CD4-positive, alpha-beta T cell (primary cell): ENCODE measurements around the gene C16orf46. TPM values are rescaled to one million over a fixed set of nuclear protein-coding genes. Genes with fewer than 3 reads are reported as not detected.

Experiments
- ATAC-seq: fragments of 200-7000 bp; cut with Tn5 transposase; one replicate; pipeline ENCODE4 v1.10.0; 2022; ENCODE audit warnings: mild to moderate bottlenecking; ENCODE audit not compliant: poor library complexity
- CTCF ChIA-PET: fragments of 350-600 bp; sonication (Branson Sonifier 250); formaldehyde crosslinking; loops from one replicate; lab custom pipeline; 2021; ENCODE audit warnings: antibody characterized with exemption, inconsistent platforms; lab: Charles Lee
- POLR2A ChIA-PET: fragments of 350-600 bp; sonication (Branson Sonifier 250); formaldehyde crosslinking; loops from one replicate; lab custom pipeline; 2021; ENCODE audit warnings: antibody characterized with exemption, inconsistent platforms; lab: Charles Lee
- DNase-seq, 14 experiments: peaks; one replicate each; pipeline ENCODE4 v3.0.0-alpha.2; 2013 to 2020; ENCODE audit warnings: mixed read lengths in 2 of 14
- H3K27ac ChIP-seq, 2 donors: one replicate each; pipeline versions ENCODE4 v1.5.1 to v1.7.0; 2013; ENCODE audit warnings: low read length in 2 of 2, low read depth in 1 of 2, mild to moderate bottlenecking in 1 of 2
- H3K27me3 ChIP-seq, 2 experiments: 1 replicate in 1 of 2; 2 replicates in 1 of 2; pipeline versions ENCODE4 v1.6.1 to v1.7.0; 2013; ENCODE audit warnings: low read length in 2 of 2, control low read depth in 1 of 2, mild to moderate bottlenecking in 1 of 2, moderate library complexity in 1 of 2; ENCODE audit not compliant: insufficient read depth in 2 of 2, control insufficient read depth in 1 of 2
- H3K36me3 ChIP-seq: one replicate; pipeline ENCODE4 v1.6.1; 2013; ENCODE audit warnings: low read length, control low read depth; ENCODE audit not compliant: insufficient read depth
- H3K4me1 ChIP-seq: one replicate; pipeline ENCODE4 v1.6.1; 2013; ENCODE audit warnings: low read length, control low read depth; ENCODE audit not compliant: insufficient read depth
- H3K4me3 ChIP-seq: one replicate; pipeline ENCODE4 v1.5.1; 2013; ENCODE audit warnings: mild to moderate bottlenecking, low read length, moderate library complexity
- H3K9me3 ChIP-seq, 2 experiments: 1 replicate in 1 of 2; 2 replicates in 1 of 2; pipeline versions ENCODE4 v1.6.1 to v1.7.0; 2013; ENCODE audit warnings: low read length in 2 of 2, mild to moderate bottlenecking in 2 of 2, control low read depth in 1 of 2, moderate library complexity in 1 of 2; ENCODE audit not compliant: control insufficient read depth in 1 of 2, insufficient read depth in 1 of 2
- H3K27ac Mint-ChIP-seq: one replicate; pipeline ENCODE4 v1.8.0; 2020; ENCODE audit warnings: mixed read lengths
- H3K27me3 Mint-ChIP-seq: one replicate; pipeline ENCODE4 v1.8.0; 2021; ENCODE audit warnings: mixed read lengths
- H3K36me3 Mint-ChIP-seq: one replicate; pipeline ENCODE4 v1.8.0; 2021; ENCODE audit warnings: low read depth, mixed read lengths
- H3K4me1 Mint-ChIP-seq: one replicate; pipeline ENCODE4 v1.8.0; 2021; ENCODE audit warnings: low read depth, mixed read lengths
- H3K4me3 Mint-ChIP-seq: one replicate; pipeline ENCODE4 v1.8.0; 2020; ENCODE audit warnings: mild to moderate bottlenecking, mixed read lengths
- H3K9me3 Mint-ChIP-seq: one replicate; pipeline ENCODE4 v1.8.0; 2020; ENCODE audit warnings: mixed read lengths
- CTCF ChIP-seq: fragments of 200-600 bp; IDR thresholded peaks from one replicate; pipeline ENCODE4 v1.8.0; 2022; ENCODE audit warnings: antibody characterized with exemption, mild to moderate bottlenecking
- intact Hi-C, 2 experiments: fragments of 100-400 bp; cut with DNase I in 1 of 2; cut with micrococcal nuclease in 1 of 2; formaldehyde crosslinking; loops; one replicate each; pipeline versions ENCODE4 v1.15.1 to v1.9.0; 2023 to 2025; cut with DNase I, micrococcal nuclease
- total RNA-seq, 174 experiments: library from RNA in 2 of 174; stranded (reverse) in 2 of 174; gene quantifications; one replicate each; pipeline ENCODE4 v1.2.3 and lab custom pipeline; 2021 to 2026

Gene C16orf46
- total RNA-seq, 2 experiments from 2014 or later: 0.55 TPM; not detected in 1

GRCh38 chr16:81035398-81035974 is 41.6 kb downstream of the C16orf46 start, which contains the start of gene ATMIN:
ATMIN (plus strand) TSS chr16:81035842; CDS start chr16:81035871, 29 bp downstream.
- Mint-ChIP-seq H3K27ac (peak within 1 kb of the TSS; percentile 73), H3K4me1 (peaks cover 40% of the 10 kb centered on the region), H3K9me3 (no peaks in the 10 kb centered on the region), H3K36me3 (peaks cover 19% of the 10 kb centered on the region), H3K27me3 (no peaks in the 10 kb centered on the region), H3K4me3 (peak within 1 kb of the TSS; percentile 90)
- Histone ChIP-seq H3K4me1 (peaks cover 30% of the 10 kb centered on the region), H3K36me3 (peaks cover 3% of the 10 kb centered on the region), H3K27me3 (no peaks in the 10 kb centered on the region), H3K27ac (no peak within 1 kb of the TSS), H3K4me3 (peak within 1 kb of the TSS; percentile 57), H3K9me3 (no peaks in the 10 kb centered on the region)
- POLR2A ChIA-PET: interaction anchor here (0.6 to 3.6 kb wide), 13 partner anchors 9 to 702 kb away, joined by 3 to 51 read pairs (median 4); partner anchors contain the start of genes C16orf46, CENPN, CMC2 and GAN
- ATAC-seq: peak; percentile 94
- intact Hi-C loops: loop anchor here (1.0 to 10.0 kb wide), 8 partner anchors 28 to 1139 kb away; partner anchors contain the start of genes GCSH (in 2 of the 2), CENPN (in 1 of the 2), GAN (in 1 of the 2) and MPHOSPH6 (in 1 of the 2)
- CTCF ChIA-PET: interaction anchor here (0.6 to 8.0 kb wide), 23 partner anchors 10 to 494 kb away, joined by 3 to 80 read pairs (median 4); partner anchors contain the start of genes C16orf46, CENPN, CMC2 and GCSH
- DNase-seq: peak; percentile 78 to 96 (median 88)
- peak; percentile 84 for TF ChIP-seq CTCF

GRCh38 chr16:81029930-81030604 is 47.0 kb downstream of the C16orf46 start:
- DNase-seq: no peak
- intact Hi-C loops: loop anchor here in 1 of 2 experiments (10.0 kb wide), 3 partner anchors 175 to 1145 kb away; partner anchors contain the start of genes GAN and MPHOSPH6
- no peak for TF ChIP-seq CTCF
- no peaks in the 10 kb centered on the region for H3K27me3 ChIP-seq
- Mint-ChIP-seq H3K4me1 (peaks cover under 1% of the 10 kb centered on the region), H3K9me3 (no peaks in the 10 kb centered on the region), H3K27me3 (no peaks in the 10 kb centered on the region), H3K36me3 (no peaks in the 10 kb centered on the region), H3K4me3 (no peak overlapping the region), H3K27ac (no peak overlapping the region)
- POLR2A ChIA-PET: no interaction called here
- no peak for ATAC-seq
- H3K27ac ChIP-seq: no peak overlapping the region
- H3K36me3 ChIP-seq: no peaks in the 10 kb centered on the region
- no peaks in the 10 kb centered on the region for H3K4me1 ChIP-seq
- CTCF ChIA-PET: no interaction called here
- no peak overlapping the region for H3K4me3 ChIP-seq
- H3K9me3 ChIP-seq: no peaks in the 10 kb centered on the region

GRCh38 chr16:81026429-81026828 is 50.6 kb downstream of the C16orf46 start:
- ChIA-PET CTCF (no interaction called here), POLR2A (no interaction called here)
- intact Hi-C loops: no loop called here
- ATAC-seq (no peak), DNase-seq (no peak)
- H3K9me3 ChIP-seq: no peaks in the 10 kb centered on the region
- no peaks in the 10 kb centered on the region for H3K4me1 Mint-ChIP-seq
- H3K36me3 Mint-ChIP-seq: peaks cover 7% of the 10 kb centered on the region
- H3K4me3 ChIP-seq: no peak overlapping the region
- H3K27ac Mint-ChIP-seq: no peak overlapping the region
- H3K27me3 ChIP-seq: no peaks in the 10 kb centered on the region
- no peak for TF ChIP-seq CTCF
- H3K4me1 ChIP-seq: no peaks in the 10 kb centered on the region
- H3K27me3 Mint-ChIP-seq: no peaks in the 10 kb centered on the region
- H3K4me3 Mint-ChIP-seq: no peak overlapping the region
- no peaks in the 10 kb centered on the region for H3K9me3 Mint-ChIP-seq
- H3K36me3 ChIP-seq: peaks cover 8% of the 10 kb centered on the region
- H3K27ac ChIP-seq: no peak overlapping the region
